H1 (cell line): ENCODE results near the gene RPLP2. TPM values are rescaled to one million over a fixed set of nuclear protein-coding genes. Genes with fewer than 3 reads are reported as not detected.

Source experiments
- CBX5 ChIP-seq: fragments of 300-800, 300-1000 bp; sonication (generic); IDR thresholded peaks from 2 replicates; pipeline ENCODE4 v1.7.1; 2016; ENCODE audit warnings: antibody characterized with exemption, low read length, low read depth
- CHD7 ChIP-seq: fragments of 300-600 bp; sonication (generic); IDR thresholded peaks from 2 replicates; pipeline ENCODE4 v1.7.1; 2012; ENCODE audit warnings: low read length, moderate library complexity, mild to moderate bottlenecking, inconsistent platforms; ENCODE audit not compliant: insufficient replicate concordance
- CTBP2 ChIP-seq: IDR thresholded peaks from 2 replicates; pipeline ENCODE4 v1.7.0; 2011; ENCODE audit warnings: borderline replicate concordance, mild to moderate bottlenecking, moderate library complexity, mixed read lengths, low read length; ENCODE audit not compliant: insufficient read depth, insufficient read length
- EZH2 ChIP-seq: fragments of 200-600 bp; sonication (generic); IDR thresholded peaks from 2 replicates; pipeline ENCODE4 v1.7.1; 2012; ENCODE audit warnings: low read depth, mild to moderate bottlenecking, moderate library complexity, low read length, inconsistent platforms; ENCODE audit not compliant: severe bottlenecking
- RAD21 ChIP-seq, 2 experiments: IDR thresholded peaks in 1 of 2; conservative IDR thresholded peaks in 1 of 2; 2 replicates each; pipeline ENCODE4 v1.6.1; 2011; ENCODE audit warnings: low read depth in 2 of 2, low read length in 2 of 2, improper control_type of control experiment in 1 of 2, inconsistent platforms in 1 of 2, mild to moderate bottlenecking in 1 of 2, moderate library complexity in 1 of 2
- RFX5 ChIP-seq: IDR thresholded peaks from 2 replicates; pipeline ENCODE4 v1.6.1; 2011; ENCODE audit warnings: low read depth, low read length, improper control_type of control experiment, borderline replicate concordance
- RNF2 ChIP-seq: fragments of 200-900, 300-1000 bp; sonication (generic); IDR thresholded peaks from 2 replicates; pipeline ENCODE4 v1.7.1; 2016; ENCODE audit warnings: borderline replicate concordance, low read depth, mild to moderate bottlenecking, antibody characterized with exemption, low read length; ENCODE audit not compliant: poor library complexity, severe bottlenecking; ENCODE audit errors: missing control alignments
- ZNF274 ChIP-seq: IDR thresholded peaks from 2 replicates; pipeline ENCODE4 v1.7.0; 2012; ENCODE audit warnings: low read length, borderline replicate concordance; ENCODE audit errors: extremely low read depth
- polyA plus RNA-seq, 7 experiments: library from polyadenylated mRNA; depleted of rRNA in 3 of 7; stranded (reverse) in 5 of 7; unstranded in 2 of 7; fragments of >200 nt in 5 of 7; fragments of 200-250 nt in 2 of 7; gene quantifications; 1 replicate in 5 of 7; 2 replicates in 1 of 7; 4 replicates in 1 of 7; pipeline versions ENCODE4 v1.2.1 to v1.2.3, GENCODE V29; 2011 to 2013; ENCODE audit warnings: missing spikeins in 2 of 7, mixed read lengths in 2 of 7
- total RNA-seq: library from RNA; stranded (reverse); fragmentation: NEBNext Ultra II Directional; extraction: Animal tissue kit (Norgen Biotek cat#: 25700); gene quantifications from 2 replicates; pipeline ENCODE4 v1.2.1, GENCODE V29; 2021

Gene RPLP2
- total and polyA plus RNA-seq, 2 of the 8 experiments (the other 6 are each of a cell fraction or from before 2014, with no cell fraction given) = 1,789 to 2,106 TPM

DNA sequence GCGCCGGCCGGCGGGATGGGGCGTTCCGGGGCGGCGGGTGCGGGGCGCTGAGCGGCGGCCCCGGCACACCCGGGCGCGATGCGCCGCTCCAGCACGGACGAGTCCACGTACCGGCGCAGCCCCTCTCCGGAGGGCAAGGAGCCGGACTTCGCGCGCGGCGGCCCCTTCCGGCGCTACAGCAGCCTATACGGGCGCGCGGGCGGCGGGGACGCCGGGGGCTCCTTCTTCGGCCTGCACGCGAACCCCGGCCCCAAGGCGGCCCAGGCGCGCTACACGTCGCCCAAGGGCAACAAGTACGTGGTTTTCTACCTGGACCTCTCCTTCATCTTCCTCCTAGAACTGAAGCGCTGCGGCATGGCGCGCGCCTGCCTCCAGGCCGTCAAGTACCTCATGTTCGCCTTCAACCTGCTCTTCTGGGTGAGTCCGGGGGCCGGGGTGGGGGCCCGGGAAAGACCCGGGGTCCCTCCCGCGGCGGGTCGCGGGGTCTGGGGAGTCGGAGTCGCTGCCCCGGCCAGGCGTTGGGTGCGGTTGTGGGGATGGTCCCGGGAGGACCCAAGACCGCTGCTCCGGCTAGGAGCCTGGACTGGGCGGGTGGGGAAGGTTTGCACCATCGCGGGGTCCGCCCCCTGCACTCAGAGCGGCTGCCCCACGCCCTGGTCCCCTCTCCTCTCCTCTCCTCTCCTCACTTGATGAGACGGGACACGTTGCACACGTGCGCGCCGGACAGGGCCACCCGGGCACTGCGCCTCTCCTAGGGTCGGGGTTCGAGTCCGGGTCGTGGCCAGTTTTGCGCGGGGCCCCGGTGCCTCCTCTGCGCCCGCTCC is 40.4 kb downstream of the RPLP2 start (continued):
- TF ChIP-seq RFX5 (no peak), CHD7 (no peak), CBX5 (no peak), ZNF274 (no peak), EZH2 (no peak), CTBP2 (no peak), RAD21 (IDR thresholded peaks at IDR 0.05 in 1 of 2, conservative IDR thresholded peaks at IDR 0.05 in 1 of 2; ENCODE audit: low read depth in 2 of 2, low read length in 2 of 2) (no peak), RNF2 (no peak)
